Activated naive CD8-positive, alpha-beta T cell treated with anti-CD3 and anti-CD28 coated beads, Interleukin-2, amount 10 ng/mL, durations not matched to agents 7 days and 5 days (primary cell): Measurements from ENCODE around the gene MYDGF. TPM values are rescaled to one million over a fixed set of nuclear protein-coding genes. Genes with fewer than 3 reads are reported as not detected.
A peak's percentile ranks its signal among the peaks of the same experiment; 100 is the strongest.

Experiments used
- ATAC-seq: fragments of 150-1000 bp; cut with Tn5 transposase; one replicate; pipeline ENCODE4 v1.10.0; 2021; ENCODE audit warnings: low read depth, moderate library complexity
- POLR2A ChIA-PET: fragments of 350-600 bp; sonication (Branson Sonifier 250); formaldehyde crosslinking; loops from one replicate; lab custom pipeline; 2021; ENCODE audit warnings: antibody characterized with exemption; lab: Charles Lee
- DNase-seq: peaks from one replicate; pipeline ENCODE4 v3.0.0; 2021
- H3K27ac Mint-ChIP-seq: one replicate; pipeline ENCODE4 v1.8.0; 2022; ENCODE audit warnings: mild to moderate bottlenecking, mixed read lengths
- H3K27me3 Mint-ChIP-seq: one replicate; pipeline ENCODE4 v1.8.0; 2022; ENCODE audit warnings: mild to moderate bottlenecking, moderate library complexity, mixed read lengths
- H3K36me3 Mint-ChIP-seq: one replicate; pipeline ENCODE4 v1.8.0; 2021; ENCODE audit warnings: mild to moderate bottlenecking, mixed read lengths
- H3K4me1 Mint-ChIP-seq: one replicate; pipeline ENCODE4 v1.8.0; 2021; ENCODE audit warnings: mixed read lengths
- H3K4me3 Mint-ChIP-seq: one replicate; pipeline ENCODE4 v1.8.0; 2022; ENCODE audit warnings: mild to moderate bottlenecking, moderate library complexity, mixed read lengths
- H3K9me3 Mint-ChIP-seq: one replicate; pipeline ENCODE4 v1.8.0; 2021; ENCODE audit warnings: mixed read lengths
- total RNA-seq, 2 experiments: library from RNA; stranded (reverse); gene quantifications; one replicate each; pipeline ENCODE4 v1.2.3, GENCODE V29; 2021

Gene MYDGF
- total RNA-seq, 2 experiments from 2014 or later: 33.3 to 34.8 TPM

GRCh38 chr19:4657262-4657661, 12.9 kb downstream of the MYDGF start:
- Mint-ChIP-seq H3K27me3 (no peaks in the 10 kb centered on the region), H3K4me1 (peaks cover 4% of the 10 kb centered on the region), H3K27ac (no peak overlapping the region), H3K9me3 (no peaks in the 10 kb centered on the region), H3K36me3 (peaks cover 7% of the 10 kb centered on the region), H3K4me3 (no peak overlapping the region)
- no peak for ATAC-seq
- POLR2A ChIA-PET: interaction anchor here (0.5 kb wide), 1 partner anchor 64 kb away, joined by 5 read pairs; no protein-coding TSS in a partner anchor
- no peak for DNase-seq

DNA sequence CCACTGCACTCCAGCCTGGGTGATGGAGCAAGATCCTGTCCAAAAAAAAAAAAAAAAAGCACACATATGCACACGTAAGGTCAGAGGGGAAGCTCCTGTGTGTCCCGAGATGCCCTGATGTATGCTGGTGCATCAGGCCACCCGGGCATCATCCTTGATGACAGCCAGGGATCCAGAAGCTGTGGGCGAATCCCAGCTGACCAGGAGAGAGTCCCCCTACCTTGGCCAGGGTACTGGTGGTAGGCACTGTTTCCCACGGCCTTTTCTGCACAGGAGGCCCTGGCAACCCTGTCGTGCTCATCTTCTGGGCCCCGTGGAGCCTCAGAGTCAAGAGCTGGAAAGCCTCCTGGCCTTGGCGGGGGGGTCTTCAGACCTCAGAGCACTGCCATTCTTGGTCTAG, 14.0 kb downstream of the MYDGF start:
- no peaks in the 10 kb centered on the region for H3K9me3 Mint-ChIP-seq
- no peak overlapping the region for H3K4me3 Mint-ChIP-seq
- peaks cover 2% of the 10 kb centered on the region for H3K4me1 Mint-ChIP-seq
- DNase-seq (no peak), ATAC-seq (no peak)
- no peaks in the 10 kb centered on the region for H3K27me3 Mint-ChIP-seq
- POLR2A ChIA-PET: interaction anchor here (0.6 kb wide), 1 partner anchor 9 kb away, joined by 4 read pairs; no protein-coding TSS in a partner anchor
- peaks cover 7% of the 10 kb centered on the region for H3K36me3 Mint-ChIP-seq
- H3K27ac Mint-ChIP-seq: no peak overlapping the region

DNA sequence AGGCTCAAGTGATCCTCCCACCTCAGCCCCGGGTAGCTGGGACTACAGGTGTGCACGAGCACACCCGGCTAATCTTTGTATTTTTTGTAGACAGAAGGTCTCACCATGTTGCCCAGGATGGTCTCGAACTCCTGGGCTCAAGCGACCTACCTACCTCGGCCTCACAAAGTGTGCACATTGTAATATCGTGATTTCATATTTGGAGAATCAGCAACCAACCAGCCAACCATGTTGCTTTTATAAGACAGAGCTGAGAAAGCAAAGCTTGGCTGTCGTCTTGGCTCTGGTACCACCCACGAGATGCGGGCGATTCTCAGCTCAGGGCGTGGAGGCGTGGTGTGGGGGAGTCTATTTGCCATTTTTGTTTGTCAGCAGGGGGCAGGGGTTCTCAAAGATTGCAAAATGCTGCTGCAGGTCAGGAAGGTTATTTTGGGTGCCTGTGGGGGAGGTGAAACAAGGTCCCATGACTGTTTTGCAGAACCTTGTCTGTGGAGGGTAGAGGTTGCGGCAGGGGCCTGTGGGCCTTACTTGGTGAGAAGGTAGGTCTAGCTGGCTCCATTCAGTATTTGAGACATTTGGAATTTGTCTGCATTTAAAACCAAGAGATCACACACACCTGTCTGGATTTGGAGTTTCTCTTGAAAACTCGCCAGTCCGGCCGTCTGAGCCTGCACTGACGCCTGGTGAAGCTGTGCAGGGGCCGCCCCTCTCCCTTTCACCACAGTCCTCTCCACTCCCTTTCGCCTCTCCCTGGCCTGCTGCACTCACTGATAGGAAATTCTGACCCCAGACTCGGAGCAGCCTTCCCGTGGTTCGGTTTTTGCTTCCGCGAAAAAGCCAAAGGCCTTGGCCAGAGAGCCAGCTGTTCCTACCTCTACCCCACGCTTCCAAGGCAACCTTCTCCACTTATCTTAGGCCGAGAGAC, 15.4 kb downstream of the MYDGF start:
- POLR2A ChIA-PET: no interaction called here
- H3K36me3 Mint-ChIP-seq: peaks cover 5% of the 10 kb centered on the region

DNA sequence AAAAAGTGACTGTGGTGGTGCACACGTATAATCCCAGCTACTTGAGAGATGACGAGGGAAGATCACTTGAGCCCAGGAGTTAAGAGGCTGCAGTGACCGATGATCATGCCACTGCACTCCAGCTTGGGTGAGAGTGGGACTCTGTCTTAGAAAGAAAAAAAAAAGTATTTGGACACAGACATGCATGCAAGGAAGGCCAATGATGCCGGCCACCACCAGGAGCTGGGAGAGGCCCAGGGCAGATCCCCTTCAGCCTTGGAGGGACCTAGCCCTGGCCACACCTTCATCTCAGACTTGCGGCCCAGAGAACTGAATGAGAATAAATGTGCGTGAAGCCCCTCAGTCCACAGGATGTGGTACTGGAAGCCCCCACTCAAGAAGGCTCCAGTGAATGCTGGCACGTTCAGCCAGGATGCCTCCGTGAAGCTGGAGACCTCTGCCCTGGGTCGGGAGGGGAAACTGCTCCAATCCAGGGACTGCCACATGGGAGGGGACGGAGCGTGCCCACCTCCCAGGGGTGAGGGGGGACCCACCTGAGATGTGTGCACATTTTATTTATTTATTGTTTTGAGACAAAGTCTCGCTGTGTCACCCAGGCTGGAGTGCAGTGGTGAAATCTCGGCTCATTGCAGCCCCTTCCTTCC, 16.2 kb downstream of the MYDGF start:
- H3K27me3 Mint-ChIP-seq: no peaks in the 10 kb centered on the region
- H3K4me1 Mint-ChIP-seq: peaks cover 2% of the 10 kb centered on the region
- DNase-seq: no peak
- H3K9me3 Mint-ChIP-seq: no peaks in the 10 kb centered on the region
- peaks cover 3% of the 10 kb centered on the region for H3K36me3 Mint-ChIP-seq
- ATAC-seq: no peak
- H3K4me3 Mint-ChIP-seq: no peak overlapping the region
- no peak overlapping the region for H3K27ac Mint-ChIP-seq
- POLR2A ChIA-PET: interaction anchor here (0.6 to 0.8 kb wide), 3 partner anchors 12 to 204 kb away, joined by 3 read pairs; no protein-coding TSS in a partner anchor

More for the DNA sequence above, 15.4 kb downstream of the MYDGF start:
- Mint-ChIP-seq H3K27ac (no peak overlapping the region), H3K9me3 (no peaks in the 10 kb centered on the region), H3K4me1 (peaks cover 2% of the 10 kb centered on the region), H3K27me3 (no peaks in the 10 kb centered on the region), H3K4me3 (no peak overlapping the region)
- DNase-seq (no peak), ATAC-seq (no peak)

GRCh38 chr19:4652075-4652474, 18.1 kb downstream of the MYDGF start:
- peaks cover 3% of the 10 kb centered on the region for H3K36me3 Mint-ChIP-seq

DNA sequence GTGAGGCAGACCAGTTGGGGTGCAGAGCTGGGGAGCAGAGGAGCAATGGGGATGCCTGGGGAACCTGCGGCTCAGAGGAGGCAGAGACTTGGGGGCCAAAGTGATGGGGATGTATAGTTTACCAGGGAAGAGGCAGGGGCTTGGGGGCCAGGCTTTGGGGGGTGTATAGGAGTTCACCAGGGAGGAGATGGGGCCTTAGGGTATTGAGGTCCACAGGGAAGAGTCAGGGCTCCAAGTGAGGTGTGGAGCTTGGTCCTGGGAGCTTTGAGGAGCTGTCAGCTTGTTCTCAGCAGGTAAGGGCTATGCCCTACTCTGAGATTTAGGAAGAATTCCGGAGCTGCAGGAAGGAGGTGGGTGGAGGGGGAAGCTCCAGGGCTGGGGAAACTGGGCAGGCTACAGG, 20.0 kb downstream of the MYDGF start:
- Mint-ChIP-seq H3K4me3 (no peak overlapping the region), H3K9me3 (no peaks in the 10 kb centered on the region), H3K27ac (peak overlapping the region; percentile 25), H3K36me3 (peaks cover 7% of the 10 kb centered on the region), H3K27me3 (no peaks in the 10 kb centered on the region), H3K4me1 (peaks cover 2% of the 10 kb centered on the region)
- DNase-seq (no peak), ATAC-seq (peak; percentile 11)
- POLR2A ChIA-PET: interaction anchor here (1.6 kb wide), 1 partner anchor 10 kb away, joined by 5 read pairs; no protein-coding TSS in a partner anchor

More at GRCh38 chr19:4652075-4652474, 18.1 kb downstream of the MYDGF start:
- no peaks in the 10 kb centered on the region for H3K27me3 Mint-ChIP-seq
- DNase-seq (no peak), ATAC-seq (no peak)
- H3K27ac Mint-ChIP-seq: no peak overlapping the region
- POLR2A ChIA-PET: no interaction called here
- no peaks in the 10 kb centered on the region for H3K9me3 Mint-ChIP-seq
- peaks cover 2% of the 10 kb centered on the region for H3K4me1 Mint-ChIP-seq
- no peak overlapping the region for H3K4me3 Mint-ChIP-seq

- POLR2A ChIA-PET: interaction anchor here (1.6 kb wide), 1 partner anchor 9 kb away, joined by 5 read pairs; no protein-coding TSS in a partner anchor
- Mint-ChIP-seq H3K36me3 (peaks cover 4% of the 10 kb centered on the region), H3K27ac (no peak overlapping the region), H3K27me3 (no peaks in the 10 kb centered on the region), H3K4me3 (no peak overlapping the region), H3K9me3 (no peaks in the 10 kb centered on the region), H3K4me1 (peaks cover 2% of the 10 kb centered on the region)
- ATAC-seq (no peak), DNase-seq (no peak)
These were observed 20.6 kb downstream of the MYDGF start for GRCh38 chr19:4649392-4650047.

DNA sequence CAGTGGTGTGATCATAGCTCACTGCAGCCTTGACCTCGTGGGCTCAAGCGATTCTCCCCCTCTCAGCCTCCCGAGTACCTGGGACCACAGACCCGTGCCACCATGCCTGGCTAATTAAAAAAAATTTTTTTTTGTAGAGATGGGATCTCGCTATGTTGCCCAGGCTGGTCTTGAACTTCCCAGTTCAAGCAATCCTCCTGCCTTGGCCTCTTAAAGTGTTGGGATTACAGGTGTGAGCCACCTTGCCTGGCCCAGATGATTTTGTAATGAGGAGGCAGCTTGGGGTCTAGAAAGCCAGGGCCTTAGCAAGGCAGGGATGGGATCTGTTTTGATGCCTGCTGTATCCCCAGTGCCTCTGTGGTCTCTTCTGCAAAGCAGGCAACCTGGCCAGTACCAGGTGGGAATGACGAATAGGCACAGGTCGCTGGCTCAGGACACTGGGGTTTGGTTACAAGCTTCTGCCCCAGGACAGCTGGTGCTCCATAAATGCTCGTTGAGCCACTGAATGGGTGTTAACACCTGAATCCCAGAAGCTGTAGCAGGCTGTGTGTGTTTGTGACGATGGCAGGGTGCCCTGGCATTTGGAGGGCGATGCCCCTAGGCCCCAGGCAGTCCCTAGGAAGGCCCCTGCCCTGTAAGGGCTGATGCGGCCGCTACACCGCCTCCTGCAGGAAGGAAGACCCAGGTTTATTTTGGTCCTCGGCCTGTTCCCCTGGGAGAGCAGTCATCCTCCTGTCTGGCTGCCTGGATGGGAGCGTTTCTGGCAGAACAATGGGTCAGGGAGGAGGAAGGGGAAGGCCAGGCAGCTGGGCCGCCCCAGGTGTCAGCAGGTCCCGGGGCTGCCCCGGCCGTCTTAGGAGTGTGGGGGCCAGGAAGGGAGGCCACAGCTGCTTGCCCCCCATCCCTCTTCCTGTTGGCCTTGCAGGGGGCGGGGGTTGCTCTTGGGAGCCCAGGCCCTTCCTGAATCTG, 22.2 kb downstream of the MYDGF start:
- Mint-ChIP-seq H3K4me1 (peaks cover 2% of the 10 kb centered on the region), H3K9me3 (no peaks in the 10 kb centered on the region), H3K27ac (no peak overlapping the region), H3K36me3 (peaks cover 4% of the 10 kb centered on the region), H3K4me3 (no peak overlapping the region), H3K27me3 (no peaks in the 10 kb centered on the region)
- no peak for DNase-seq
- POLR2A ChIA-PET: no interaction called here
- no peak for ATAC-seq

DNA sequence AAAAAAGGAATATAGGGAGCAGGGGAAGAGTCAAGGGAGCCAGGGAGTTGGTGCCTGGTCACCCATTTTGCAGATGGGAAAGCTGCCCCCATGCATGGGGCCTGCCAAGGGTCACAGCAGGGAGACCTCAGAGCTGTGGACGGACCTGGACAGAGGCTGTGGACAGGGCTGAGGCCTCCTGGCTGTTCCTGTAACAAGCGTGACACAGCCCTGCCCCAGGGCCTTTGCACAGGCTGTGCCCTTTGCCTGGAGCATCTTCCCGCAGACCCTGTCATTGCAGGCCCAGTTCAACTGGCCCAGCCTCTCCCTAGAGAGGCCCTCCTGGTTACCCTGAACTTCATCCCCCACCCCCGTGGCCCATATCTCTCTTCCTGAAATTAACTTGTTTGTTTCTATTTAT, 24.4 kb downstream of the MYDGF start:
- POLR2A ChIA-PET: no interaction called here
- peaks cover 2% of the 10 kb centered on the region for H3K4me1 Mint-ChIP-seq
- ATAC-seq: no peak
- no peaks in the 10 kb centered on the region for H3K27me3 Mint-ChIP-seq
- DNase-seq: no peak
- peaks cover 5% of the 10 kb centered on the region for H3K36me3 Mint-ChIP-seq
- H3K9me3 Mint-ChIP-seq: no peaks in the 10 kb centered on the region
- H3K27ac Mint-ChIP-seq: no peak overlapping the region
- no peak overlapping the region for H3K4me3 Mint-ChIP-seq

DNA sequence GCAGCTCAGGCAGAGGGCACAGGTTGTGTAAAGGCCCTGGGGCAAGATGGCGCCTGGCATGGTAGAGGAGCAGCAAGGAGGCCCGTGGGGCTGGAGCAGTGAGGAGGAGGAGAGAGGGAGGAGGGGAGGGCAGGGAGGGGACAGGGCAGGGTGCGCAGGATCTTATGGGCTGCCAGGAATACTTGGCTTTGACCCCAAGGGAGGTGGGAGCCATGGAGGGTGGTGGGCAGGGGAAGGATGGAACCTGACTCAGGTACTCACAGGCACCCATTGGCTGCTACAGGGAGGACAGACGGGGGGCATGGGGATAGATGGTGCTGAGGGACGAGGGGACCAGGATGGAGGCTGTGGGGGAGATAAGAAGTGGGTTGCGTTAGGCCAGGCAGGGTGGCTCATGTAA, 27.5 kb downstream of the MYDGF start:
- Mint-ChIP-seq H3K9me3 (no peaks in the 10 kb centered on the region), H3K4me1 (peaks cover 7% of the 10 kb centered on the region), H3K27me3 (no peaks in the 10 kb centered on the region), H3K4me3 (no peak overlapping the region), H3K27ac (peak overlapping the region; percentile 25), H3K36me3 (peaks cover 5% of the 10 kb centered on the region)
- no peak for DNase-seq
- no peak for ATAC-seq
- POLR2A ChIA-PET: interaction anchor here (0.6 kb wide), 1 partner anchor 11 kb away, joined by 3 read pairs; no protein-coding TSS in a partner anchor

DNA sequence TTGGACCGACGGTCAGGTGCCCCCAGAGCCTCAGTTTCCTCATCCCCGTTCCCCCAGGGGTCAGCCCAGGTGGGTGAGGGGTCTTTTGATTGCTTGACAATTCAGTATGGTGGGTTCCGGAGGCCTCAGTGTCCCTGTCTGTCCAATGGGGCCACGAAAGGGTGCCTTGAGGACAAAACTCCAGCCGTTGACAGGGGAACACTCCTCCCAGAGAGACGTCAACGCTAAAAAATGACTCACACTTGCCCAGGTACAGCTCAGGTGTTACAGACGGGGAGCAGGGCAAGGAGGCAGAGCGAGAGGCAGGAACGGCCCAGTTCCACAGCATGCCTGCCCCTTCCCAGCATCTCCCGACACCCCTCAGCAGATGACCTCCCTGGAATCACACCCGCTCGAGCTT, 29.0 kb downstream of the MYDGF start:
- POLR2A ChIA-PET: interaction anchor here (1.7 kb wide), 1 partner anchor 10 kb away, joined by 5 read pairs; no protein-coding TSS in a partner anchor
- H3K27ac Mint-ChIP-seq: no peak overlapping the region
- peak overlapping the region; percentile 22 for H3K4me3 Mint-ChIP-seq
- peaks cover 16% of the 10 kb centered on the region for H3K4me1 Mint-ChIP-seq
- DNase-seq: no peak
- H3K36me3 Mint-ChIP-seq: peaks cover 5% of the 10 kb centered on the region
- H3K9me3 Mint-ChIP-seq: no peaks in the 10 kb centered on the region
- H3K27me3 Mint-ChIP-seq: no peaks in the 10 kb centered on the region
- ATAC-seq: no peak
